G401.6 (cell line): Measurements from ENCODE around the gene SCAF8.
"Not testable (repeated sequence)": the region's sequence is repeated elsewhere in the genome, so short reads cannot be mapped to it uniquely, and the experiment has no call there.

Experiments used
- FAIRE-seq: peaks from 2 replicates; lab custom pipeline; 2012; peaks lifted over from hg19 to GRCh38; lab: Jason Lieb, UNC

The SCAF8 gene

GRCh38 chr6:154782193-154782592, 49.0 kb downstream of the SCAF8 start:
- FAIRE-seq: no peak

GRCh38 chr6:154783229-154783628, 50.0 kb downstream of the SCAF8 start:
- FAIRE-seq: no peak

GRCh38 chr6:154785075-154785474, 51.9 kb downstream of the SCAF8 start:
- no peak for FAIRE-seq

GRCh38 chr6:154786144-154786868, 53.1 kb downstream of the SCAF8 start:
- no peak for FAIRE-seq

- FAIRE-seq: no peak
Measured at GRCh38 chr6:154791556-154792317, 58.5 kb downstream of the SCAF8 start.

- no peak for FAIRE-seq
Measured at GRCh38 chr6:154792325-154792724, 59.1 kb downstream of the SCAF8 start.

GRCh38 chr6:154792761-154793160, 59.5 kb downstream of the SCAF8 start:
- no peak for FAIRE-seq

GRCh38 chr6:154796484-154796883, 63.3 kb downstream of the SCAF8 start:
- FAIRE-seq: no peak

GRCh38 chr6:154797857-154798256, 64.6 kb downstream of the SCAF8 start:
- FAIRE-seq: peak; percentile 57

GRCh38 chr6:154800338-154800737, 67.1 kb downstream of the SCAF8 start:
- no peak for FAIRE-seq

GRCh38 chr6:154805288-154805911, 72.2 kb downstream of the SCAF8 start:
- FAIRE-seq: peak; percentile 94

GRCh38 chr6:154806804-154807203, 73.6 kb downstream of the SCAF8 start:
- FAIRE-seq: no peak

- not testable (repeated sequence) for FAIRE-seq
Measured at GRCh38 chr6:154811663-154812062, 78.4 kb downstream of the SCAF8 start.

GRCh38 chr6:154814063-154814462, 80.8 kb downstream of the SCAF8 start:
- FAIRE-seq: no peak

- no peak for FAIRE-seq
Measured at GRCh38 chr6:154815938-154816820, 83.0 kb downstream of the SCAF8 start.

- no peak for FAIRE-seq
Measured at GRCh38 chr6:154821099-154821498, 87.9 kb downstream of the SCAF8 start.

GRCh38 chr6:154821638-154822037, 88.4 kb downstream of the SCAF8 start:
- no peak for FAIRE-seq

GRCh38 chr6:154822947-154823558, 89.8 kb downstream of the SCAF8 start:
- no peak for FAIRE-seq

- no peak for FAIRE-seq
Measured at GRCh38 chr6:154824076-154824475, 90.9 kb downstream of the SCAF8 start.

GRCh38 chr6:154829970-154830369, 96.8 kb downstream of the SCAF8 start:
- no peak for FAIRE-seq

- no peak for FAIRE-seq
Measured at GRCh38 chr6:154830771-154831170, 97.6 kb downstream of the SCAF8 start.

GRCh38 chr6:154835307-154835706, 102.1 kb downstream of the SCAF8 start:
- FAIRE-seq: peak; percentile 53
